Urothelium cell line (cell line): ENCODE data around the gene VPS16.

ENCODE experiments used
- DNase-seq: peaks from one replicate; pipeline ENCODE4 v3.0.0; 2011; ENCODE audit warnings: low spot score, mixed read lengths
- FAIRE-seq: peaks from 2 replicates; lab custom pipeline; 2011; peaks lifted over from hg19 to GRCh38; lab: Jason Lieb, UNC

Gene VPS16

DNA sequence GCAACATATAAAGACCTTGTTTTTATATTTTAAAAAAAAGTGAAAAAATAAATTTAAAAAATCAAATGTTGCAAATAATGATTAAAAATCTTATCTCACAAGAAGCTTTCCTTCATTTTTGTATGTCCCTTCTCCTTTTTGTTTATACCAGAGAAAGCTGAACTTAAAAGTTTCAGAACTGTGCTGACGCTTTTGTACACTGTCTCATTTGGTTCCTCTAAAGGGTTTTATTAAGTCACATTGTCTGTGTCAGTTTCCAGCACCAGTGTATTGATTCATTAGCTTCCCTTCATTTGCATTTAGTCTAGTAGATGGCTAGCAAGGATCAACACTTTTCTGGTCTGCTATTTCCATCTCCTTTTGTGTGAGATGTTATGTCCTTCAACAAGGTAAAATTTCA lies 6.8 kb upstream of the VPS16 start:
- DNase-seq, result no peak
- FAIRE-seq, result no peak

DNA sequence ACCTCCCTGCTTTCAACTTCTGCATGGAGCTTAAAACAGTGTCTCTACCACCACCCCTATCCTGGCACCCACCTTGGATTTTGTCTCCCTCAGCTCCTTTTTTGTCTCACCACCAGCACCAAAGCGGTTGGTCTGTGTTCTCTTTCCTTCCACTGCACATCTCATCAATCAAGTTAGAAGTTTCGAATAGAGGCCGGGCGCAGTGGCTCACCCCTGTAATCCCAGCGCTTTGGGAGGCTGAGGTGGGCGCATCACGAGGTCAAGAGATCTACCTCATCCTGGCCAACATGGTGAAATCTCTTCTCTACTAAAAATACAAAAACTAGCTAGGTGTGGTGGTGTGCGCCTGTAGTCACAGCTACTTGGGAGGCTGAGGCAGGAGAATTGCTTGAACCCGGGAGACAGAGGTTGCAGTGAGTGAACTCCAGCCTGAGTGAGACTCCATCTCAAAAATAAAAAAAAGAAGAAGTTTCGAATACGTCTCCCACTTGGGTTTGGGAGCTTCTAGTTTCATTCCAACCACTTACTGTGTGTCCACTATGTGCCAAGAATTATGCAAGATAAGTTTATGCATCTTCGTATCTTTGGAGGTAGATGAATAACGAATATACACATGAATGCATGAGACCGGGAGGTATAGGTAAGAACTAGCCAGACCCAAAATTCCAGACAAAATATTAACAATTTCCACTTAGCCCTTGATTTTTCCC lies 6.0 kb upstream of the VPS16 start:
- FAIRE-seq, result no peak
- no peak for DNase-seq

DNA sequence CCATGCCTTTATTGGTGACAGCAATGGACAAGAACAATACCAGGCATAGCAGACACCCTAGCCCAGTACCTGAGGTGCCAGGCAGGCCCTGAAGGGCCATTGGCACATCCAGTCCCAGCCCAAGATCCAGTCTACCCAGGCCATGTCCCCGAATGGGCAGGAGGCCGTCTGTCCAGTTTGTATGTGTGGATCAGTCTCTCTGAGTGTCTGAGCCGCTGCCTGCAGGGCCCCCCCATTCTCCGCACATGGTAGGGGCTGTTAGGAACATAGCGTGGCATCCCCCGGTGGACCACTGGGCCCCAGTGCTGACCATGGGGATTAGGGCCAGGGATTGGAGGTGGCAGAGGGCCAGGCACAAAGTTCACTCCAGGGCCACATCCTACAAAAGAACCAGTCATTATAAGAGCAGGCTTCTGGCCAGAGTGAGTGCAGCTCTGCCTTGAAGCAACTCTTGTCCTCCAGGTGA lies 5.2 kb upstream of the VPS16 start:
- no peak for FAIRE-seq
- DNase-seq, result no peak

DNA sequence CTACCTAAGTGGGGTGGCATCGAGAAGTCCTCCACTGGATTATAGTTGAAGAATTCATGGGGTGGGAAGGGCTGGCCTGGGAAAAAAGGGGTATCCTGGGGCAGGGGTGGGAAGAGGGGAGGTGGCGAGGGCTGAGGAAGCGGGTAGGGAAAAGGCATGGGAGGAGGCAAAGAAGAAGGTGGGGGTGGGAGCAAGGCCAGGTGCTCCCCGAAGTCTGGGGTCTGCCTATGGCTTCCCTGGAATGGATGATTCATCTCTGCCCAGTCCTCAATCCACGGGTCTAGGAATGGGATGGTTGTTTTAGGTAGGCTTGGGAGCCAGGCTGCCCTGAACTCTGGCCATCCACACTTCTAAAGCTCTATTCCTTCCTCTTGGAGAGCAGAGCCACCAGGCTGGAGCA lies 4.5 kb upstream of the VPS16 start:
- DNase-seq (no peak), FAIRE-seq (no peak)

DNA sequence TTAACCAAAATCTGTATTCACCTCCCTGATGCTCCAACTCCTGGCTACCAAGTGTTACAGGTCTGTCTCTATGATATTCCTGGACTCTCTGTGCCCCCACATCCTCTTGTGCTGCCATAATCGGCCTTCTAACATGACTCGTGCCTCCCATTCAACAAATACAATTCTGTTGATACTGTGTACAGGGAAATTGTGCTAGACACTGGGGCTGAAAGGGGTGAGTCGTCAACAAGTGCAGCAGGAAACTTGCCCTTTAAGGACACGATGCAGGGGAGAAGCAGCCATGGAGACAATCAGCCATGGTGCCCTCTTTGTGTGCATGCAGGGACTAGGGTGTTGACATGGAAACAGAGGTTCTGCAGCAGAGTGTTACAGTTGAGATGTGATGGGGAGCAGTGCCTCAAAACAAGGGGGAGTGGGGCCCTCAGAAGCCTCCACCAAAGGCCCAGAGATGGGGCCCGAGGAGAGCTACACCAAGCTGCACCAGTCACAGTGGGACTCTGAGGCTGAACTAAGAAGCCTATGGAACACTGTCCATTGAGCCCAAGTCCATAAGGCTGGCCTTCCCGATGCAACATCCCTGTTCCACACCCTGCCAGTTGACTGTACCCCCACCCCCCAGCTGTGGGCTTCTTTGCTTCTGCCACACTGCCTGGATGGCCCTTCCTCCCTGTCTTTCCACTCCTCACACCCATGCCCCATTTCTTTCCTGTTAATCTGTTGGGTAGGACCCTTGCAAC lies 3.2 kb upstream of the VPS16 start:
- no peak for FAIRE-seq
- DNase-seq, result no peak

DNA sequence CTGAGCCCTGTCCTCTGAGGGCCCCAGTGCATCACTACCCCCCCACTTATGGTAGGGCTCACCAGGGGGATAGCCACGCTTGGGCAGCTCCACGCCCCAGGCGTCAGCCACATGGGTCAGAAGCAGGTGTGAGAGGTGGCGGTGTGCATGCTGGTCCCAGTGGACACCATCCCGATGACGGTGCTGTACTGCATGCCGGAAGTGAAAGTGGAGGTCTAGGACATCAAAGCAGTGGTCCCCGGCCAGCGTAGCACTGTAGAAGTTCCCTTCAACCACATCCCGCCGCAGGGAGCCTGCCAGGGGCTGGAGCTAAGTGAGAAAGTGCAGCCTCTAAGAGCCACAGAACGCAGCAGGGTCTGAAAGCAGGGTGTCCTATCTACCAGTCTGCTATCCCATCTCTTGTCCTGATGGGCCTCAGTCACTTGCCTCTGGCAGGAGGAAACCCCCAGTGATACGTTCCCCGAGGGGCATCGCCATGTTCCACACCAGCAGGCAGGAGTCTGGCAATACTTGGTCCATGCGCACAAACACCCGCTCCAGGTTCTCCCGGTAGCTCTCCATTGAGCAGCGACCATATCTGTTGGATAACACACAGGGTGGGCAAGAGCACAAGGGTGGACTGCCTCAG lies 2.3 kb upstream of the VPS16 start:
- FAIRE-seq (no peak), DNase-seq (no peak)

DNA sequence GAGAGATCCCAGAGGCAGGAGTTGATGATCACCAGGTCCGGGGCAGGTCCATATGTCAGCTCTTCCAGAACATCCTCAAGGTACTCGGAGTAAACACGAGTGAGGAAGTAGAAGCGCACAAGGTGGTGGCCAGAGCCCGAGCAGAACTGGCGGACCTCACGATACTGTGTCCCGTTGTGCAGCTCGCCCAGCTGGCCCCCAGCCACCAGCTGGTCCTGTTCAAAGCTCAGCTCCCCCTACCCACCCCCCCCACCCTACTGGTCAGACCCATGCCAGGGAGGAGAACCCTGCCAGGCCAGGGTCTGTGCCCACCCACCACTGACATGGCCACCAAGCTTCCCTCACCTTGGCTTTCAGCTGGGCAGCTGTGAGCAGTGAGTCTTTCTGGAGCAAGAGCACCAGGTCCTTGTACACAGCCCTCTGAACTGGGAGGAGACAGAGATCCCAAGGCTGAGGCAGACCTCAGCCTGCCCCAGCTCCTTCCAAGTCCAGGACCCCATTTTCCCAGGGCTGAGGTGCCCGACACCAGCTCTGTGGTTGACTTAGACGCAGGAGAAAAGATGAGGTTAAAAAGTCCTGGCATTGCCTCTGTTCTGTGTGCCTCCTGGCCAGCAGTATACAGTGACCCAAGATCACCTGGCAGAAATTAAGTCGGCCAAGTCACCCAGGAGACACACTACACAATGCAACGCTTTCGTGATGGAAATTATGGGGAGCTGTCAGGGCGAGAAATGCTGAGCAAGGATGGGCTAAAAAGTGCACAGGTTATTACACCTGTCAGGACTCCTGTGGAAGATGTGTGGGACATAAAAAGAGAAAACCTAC lies 1.5 kb upstream of the VPS16 start:
- DNase-seq (no peak), FAIRE-seq (peak; percentile 5)

DNA sequence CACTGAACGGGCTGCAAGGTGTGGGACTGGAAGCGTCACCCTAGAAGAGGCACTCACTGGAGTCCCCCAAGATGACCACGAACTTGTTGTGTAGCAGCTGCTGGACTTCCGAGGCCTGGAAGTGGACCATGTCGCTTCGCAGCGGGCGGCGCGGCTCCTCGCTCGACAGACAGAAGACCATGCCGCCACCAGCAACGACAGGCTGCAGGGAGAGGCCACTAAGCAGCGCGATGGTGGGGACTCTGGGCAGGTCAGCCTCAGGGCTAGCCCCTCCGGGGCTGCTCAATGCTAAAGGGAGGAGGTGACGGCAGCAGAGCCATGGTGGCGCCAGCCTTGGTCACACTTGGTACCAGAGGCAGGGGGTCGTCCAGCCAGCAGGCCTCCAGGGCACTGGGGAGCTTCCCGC lies 810 bp upstream of the VPS16 start:
- no peak for FAIRE-seq
- DNase-seq, result no peak

DNA sequence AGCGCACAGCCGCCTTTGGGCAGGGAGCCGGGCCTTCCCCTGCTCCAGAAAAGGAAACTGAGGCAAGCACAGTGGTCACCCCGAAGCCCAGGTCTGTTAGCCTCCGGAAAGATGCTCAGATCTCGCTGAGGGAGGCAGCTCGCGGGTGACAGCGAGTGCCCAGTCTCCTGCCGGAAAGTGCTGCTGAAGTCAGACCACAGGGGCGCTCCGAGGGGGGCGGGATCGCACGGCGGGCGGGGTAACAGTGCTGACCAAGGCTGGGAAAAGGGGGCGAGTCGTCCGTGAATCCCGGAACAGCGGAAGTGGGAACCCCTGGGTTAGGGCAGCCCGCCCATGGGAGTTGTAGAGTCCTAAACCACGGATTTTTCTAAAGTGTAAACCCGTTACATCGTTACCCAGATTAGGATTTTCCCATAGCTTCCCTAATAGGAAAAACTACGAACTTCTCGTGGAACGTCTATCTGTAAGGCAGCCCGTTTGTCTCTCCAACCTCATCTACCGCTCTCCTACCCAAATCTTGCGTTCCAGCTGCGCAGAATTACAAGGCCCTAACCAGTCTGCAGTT lies 504 bp downstream of the VPS16 start:
- DNase-seq (peak; percentile 63), FAIRE-seq (no peak)

DNA sequence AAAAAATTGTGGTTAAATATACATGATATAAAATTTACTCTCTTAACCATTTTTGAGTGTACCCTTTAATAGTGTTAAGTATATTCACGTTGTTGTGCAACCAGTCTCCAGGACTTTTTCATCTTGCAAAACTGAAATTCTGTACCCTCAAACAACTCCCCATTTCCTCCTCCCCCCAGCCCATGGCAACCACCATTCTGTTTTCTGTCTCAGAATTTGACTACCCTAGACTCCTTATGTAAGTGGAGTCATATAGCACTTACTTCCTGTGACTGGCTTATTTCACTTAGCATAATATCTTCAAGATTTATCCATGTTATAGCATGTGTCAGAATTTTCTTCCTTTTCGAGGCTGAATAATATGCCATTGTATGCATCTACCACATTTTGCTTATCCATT lies 5.1 kb downstream of the VPS16 start:
- FAIRE-seq, result no peak
- no peak for DNase-seq

DNA sequence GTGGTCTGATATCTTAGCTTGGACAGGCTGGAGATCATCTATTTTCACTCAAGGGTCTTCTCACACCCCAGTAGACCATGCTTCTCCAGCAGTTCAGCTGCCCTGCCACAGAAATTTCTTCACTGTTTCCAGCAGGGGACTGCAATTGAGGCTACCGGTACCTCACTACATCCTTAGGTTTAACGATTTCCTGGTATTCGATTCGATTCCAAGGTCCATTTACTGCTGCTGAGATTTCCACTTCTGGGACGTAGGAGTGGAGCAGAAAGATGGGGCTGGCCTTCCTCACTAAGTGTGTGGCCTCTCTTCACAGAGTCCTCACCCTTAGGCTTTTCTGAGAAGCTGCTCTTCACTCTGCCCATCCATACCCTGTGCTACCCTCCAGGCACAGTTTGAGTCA lies 6.2 kb downstream of the VPS16 start:
- DNase-seq, result no peak
- FAIRE-seq, result no peak

DNA sequence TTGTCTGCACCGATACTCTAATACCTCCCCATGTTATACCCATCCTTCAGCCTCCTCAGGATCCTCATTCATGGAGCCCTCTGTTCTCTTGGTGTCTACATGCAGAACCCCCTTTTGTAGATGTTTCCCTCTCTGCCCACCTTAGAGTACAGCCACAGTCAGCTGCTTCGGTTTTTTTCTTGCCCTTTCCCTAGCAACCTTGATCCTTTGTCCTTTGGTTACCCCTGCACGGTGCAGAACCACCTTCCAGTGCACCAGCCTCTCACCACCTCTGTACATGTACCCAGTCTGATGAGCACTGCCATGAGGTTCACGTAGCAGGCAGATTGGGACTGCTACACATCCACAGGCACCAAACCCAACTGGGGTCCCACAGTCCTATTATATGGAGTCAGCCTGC lies 7.3 kb downstream of the VPS16 start:
- FAIRE-seq (no peak), DNase-seq (no peak)

DNA sequence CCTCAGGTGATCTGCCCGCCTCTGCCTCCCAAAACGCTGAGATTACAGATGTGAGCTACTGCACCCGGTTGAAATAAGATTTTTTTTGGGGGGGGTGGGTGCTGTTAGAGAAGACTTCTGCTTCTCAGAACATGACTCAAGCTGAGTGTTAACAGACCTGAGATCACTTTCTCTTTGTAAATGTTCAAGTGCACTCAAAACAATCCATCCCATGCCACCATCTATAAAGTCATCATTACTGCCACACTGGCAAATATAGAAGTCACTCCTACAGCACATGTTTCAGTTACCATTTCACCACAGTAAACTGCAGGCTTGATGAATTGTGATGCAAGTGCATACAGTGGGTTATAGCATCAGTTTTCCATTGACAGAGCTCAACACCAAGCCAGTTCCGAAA lies 9.0 kb downstream of the VPS16 start:
- no peak for DNase-seq
- FAIRE-seq, result no peak

DNA sequence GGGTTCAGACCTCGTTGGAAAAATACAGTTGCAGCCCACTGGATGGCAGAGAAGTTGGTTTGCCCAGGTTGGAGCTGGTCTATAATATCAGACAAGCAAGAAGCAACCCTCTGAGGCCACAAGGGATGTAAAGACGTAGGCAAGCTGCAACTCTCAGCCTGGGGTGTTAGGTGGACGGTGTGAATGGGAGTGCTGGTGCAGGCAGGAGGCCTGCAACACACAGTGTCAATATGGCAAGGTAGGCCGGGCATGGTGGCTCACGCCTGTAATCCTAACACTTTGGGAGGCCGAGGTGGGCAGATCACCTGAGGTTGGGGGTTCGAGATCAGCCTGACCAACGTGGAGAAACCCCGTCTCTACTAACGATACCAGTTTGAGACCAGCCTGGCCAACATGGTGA lies 10.5 kb downstream of the VPS16 start:
- DNase-seq (no peak), FAIRE-seq (no peak)

DNA sequence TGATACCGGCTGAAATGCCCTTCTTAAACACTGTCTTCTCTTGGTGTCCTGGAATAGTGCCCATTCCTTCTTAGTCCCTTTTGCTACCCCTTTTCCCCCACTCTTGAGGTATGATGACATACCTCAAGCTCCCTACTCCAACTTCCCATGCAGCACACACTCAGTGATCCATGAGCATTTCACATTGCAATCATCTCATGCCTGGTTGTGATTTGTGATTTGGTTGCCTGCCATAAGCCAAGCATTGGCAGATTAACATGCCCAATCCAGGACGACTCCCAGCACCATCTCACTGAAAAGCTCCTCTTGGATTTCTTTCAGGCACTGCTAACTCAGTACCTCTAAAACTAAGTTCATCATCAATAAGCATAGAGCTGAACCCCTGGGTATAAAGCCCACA lies 18.0 kb downstream of the VPS16 start:
- DNase-seq, result no peak
- FAIRE-seq, result no peak

DNA sequence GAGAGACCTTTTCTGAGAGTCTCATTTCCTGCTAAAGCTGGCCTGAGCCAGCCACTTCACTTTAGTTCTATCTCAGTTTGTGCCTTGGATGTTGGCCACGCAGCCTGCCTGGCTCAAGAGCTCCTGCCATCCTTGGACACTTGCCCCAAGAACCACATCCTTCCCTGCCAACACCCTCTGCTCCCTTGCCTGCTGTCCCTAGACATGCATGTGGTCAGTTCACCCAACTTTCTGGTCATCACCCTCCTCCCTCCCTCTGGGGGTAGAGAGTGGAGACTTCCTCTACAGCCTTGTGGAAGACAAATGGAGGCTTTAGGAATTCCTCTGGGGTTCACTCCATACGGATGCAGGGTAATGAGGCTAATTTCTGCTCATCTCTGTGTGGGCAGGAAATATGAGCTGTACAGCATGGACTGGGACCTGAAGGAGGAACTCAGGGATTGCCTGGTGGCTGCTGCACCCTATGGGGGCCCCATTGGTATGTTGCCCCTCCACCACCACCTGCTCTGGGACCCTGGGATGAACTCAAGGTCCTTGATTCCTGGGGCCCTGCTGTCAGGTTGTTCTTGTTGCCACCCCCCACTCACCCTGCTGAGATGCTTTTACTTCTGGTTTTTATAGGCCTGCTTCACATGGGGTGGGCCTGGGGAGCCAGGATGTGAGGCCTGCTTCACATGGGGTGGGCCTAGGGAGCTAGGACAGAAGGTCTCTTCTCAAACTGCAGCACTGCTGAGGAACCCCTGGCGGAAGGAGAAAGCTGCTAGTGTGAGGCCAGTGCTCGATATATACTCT lies 19.0 kb downstream of the VPS16 start:
- FAIRE-seq (peak; percentile 30), DNase-seq (no peak)

DNA sequence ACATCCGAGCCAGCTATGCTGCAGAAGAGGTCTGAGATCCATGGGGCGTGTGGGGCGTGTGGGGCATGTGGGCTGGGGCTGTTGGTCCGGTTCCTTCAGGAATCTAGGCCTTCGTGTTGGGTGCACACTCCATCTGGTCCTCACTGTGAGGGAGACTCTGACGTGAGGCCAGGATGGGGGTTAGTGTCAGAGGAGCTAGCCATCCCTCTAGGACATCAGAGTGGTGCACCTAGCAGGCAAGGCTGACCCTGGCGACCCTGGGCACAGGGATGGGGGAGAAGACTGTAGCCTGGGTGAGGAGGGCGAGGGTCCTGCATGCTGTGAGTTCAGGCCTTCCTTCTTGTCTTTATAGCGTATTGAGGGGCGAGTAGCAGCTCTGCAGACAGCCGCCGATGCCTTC lies 24.1 kb downstream of the VPS16 start:
- FAIRE-seq, result no peak
- DNase-seq, result no peak

DNA sequence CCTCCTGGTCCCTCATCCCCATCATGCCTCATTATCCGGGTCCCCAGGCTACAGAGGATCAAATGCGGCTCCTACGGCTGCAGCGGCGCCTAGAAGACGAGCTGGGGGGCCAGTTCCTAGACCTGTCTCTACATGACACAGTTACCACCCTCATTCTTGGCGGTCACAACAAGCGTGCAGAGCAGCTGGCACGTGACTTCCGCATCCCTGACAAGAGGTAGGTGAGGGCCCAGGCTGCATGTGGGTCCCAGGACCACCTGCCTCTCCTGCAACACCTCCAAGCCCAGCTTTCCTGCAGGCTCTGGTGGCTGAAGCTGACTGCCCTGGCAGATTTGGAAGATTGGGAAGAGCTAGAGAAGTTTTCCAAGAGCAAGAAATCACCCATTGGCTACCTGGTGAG lies 24.6 kb downstream of the VPS16 start:
- no peak for DNase-seq

DNA sequence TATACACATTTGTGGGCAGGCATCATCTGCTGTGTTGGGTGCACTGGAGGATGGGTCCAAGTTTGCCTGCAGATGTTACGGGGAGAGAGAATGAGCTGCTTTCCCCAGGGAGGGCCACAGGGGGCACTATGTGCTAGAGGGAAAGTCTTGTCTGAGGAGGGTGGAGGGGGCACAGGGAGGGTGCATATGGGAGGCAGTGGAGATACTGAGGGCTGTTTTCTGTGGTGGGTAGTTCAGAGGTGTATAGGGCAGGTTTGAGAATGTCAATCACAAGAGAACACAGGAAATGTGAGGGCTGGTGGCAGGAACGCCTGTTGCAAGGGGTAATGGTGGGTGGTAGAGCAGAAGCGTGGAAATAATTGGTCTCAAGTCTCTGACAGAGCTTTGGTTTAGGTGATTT lies 25.1 kb downstream of the VPS16 start:
- DNase-seq, result no peak
- FAIRE-seq, result no peak

More for the DNA sequence above, 24.6 kb downstream of the VPS16 start:
- no peak for FAIRE-seq

DNA sequence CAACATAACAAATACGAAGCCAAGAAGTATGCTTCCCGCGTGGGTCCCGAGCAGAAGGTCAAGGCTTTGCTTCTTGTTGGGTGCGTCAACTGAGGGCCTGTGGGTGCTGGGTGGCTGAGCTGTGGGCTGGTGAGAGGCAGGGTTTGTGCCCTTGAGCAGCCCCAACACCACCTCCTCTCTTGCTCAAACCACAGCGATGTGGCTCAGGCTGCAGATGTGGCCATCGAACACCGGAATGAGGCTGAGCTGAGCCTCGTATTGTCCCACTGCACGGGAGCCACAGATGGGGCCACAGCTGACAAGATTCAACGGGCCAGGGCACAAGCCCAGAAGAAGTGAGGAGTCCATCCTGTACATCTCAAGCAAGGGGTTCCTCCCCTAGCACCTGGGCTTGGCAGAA lies 25.7 kb downstream of the VPS16 start:
- FAIRE-seq (no peak), DNase-seq (no peak)
